OCI-LY7 (cell line): Measurements from ENCODE around the gene SQOR. TPM values are rescaled to one million over a fixed set of nuclear protein-coding genes. Genes with fewer than 3 reads are reported as not detected.

Experiments used
- BruUV-seq: library from RNA; stranded (reverse); fragments of 400-500 nt; replicated peaks from 2 replicates; lab custom pipeline; 2021; lab: Mats Ljungman, UMichigan
- CTCF ChIA-PET: fragments of 300-600 bp; sonication (Branson Sonifier 250); formaldehyde crosslinking; loops from one replicate; lab custom pipeline; 2022; ENCODE audit warnings: antibody characterized with exemption; ENCODE audit not compliant: unreplicated experiment; lab: Charles Lee
- POLR2A ChIA-PET: fragments of 300-600 bp; sonication (Branson Sonifier 250); formaldehyde crosslinking; loops from one replicate; lab custom pipeline; 2022; ENCODE audit warnings: antibody characterized with exemption; lab: Charles Lee
- DNase-seq: peaks from one replicate; pipeline ENCODE4 v3.0.0-alpha.2; 2015; ENCODE audit warnings: low spot score
- H2AFZ ChIP-seq: fragments of 200-600 bp; sonication (generic), shearing (Covaris generic); 2 replicates; pipeline ENCODE4 v1.6.1; 2014; ENCODE audit warnings: mild to moderate bottlenecking, antibody characterized with exemption, low read length, moderate library complexity
- H3K27ac ChIP-seq: fragments of 200-600 bp; sonication (generic); 2 replicates; pipeline ENCODE4 v1.5.1; 2014; ENCODE audit warnings: mixed run types, low read depth, mild to moderate bottlenecking, moderate library complexity, low read length, inconsistent platforms; ENCODE audit not compliant: poor library complexity, severe bottlenecking
- H3K36me3 ChIP-seq: fragments of 200-600 bp; sonication (generic); 2 replicates; pipeline ENCODE4 v1.6.1; 2014; ENCODE audit warnings: mild to moderate bottlenecking, antibody characterized with exemption, low read length, moderate library complexity, mixed read lengths; ENCODE audit not compliant: insufficient read depth
- H3K4me1 ChIP-seq: fragments of 200-600 bp; sonication (generic); 2 replicates; pipeline ENCODE4 v1.5.1; 2014; ENCODE audit warnings: mild to moderate bottlenecking, low read length; ENCODE audit not compliant: insufficient read depth, poor library complexity, severe bottlenecking
- H3K4me2 ChIP-seq: fragments of 200-600 bp; sonication (generic); 2 replicates; pipeline ENCODE4 v1.6.1; 2014; ENCODE audit warnings: mild to moderate bottlenecking, low read length
- H3K4me3 ChIP-seq: fragments of 200-600 bp; sonication (generic); 2 replicates; pipeline ENCODE4 v1.5.1; 2014; ENCODE audit warnings: mild to moderate bottlenecking, low read depth, low read length; ENCODE audit not compliant: poor library complexity, severe bottlenecking
- H3K79me2 ChIP-seq: fragments of 200-600 bp; sonication (generic); 2 replicates; pipeline ENCODE4 v1.6.1; 2016; ENCODE audit warnings: low read depth, mild to moderate bottlenecking, low read length, moderate library complexity, mixed read lengths; ENCODE audit not compliant: insufficient read depth
- H3K9me2 ChIP-seq: fragments of 200-600 bp; sonication (generic); 2 replicates; pipeline ENCODE4 v1.6.1; 2016; ENCODE audit warnings: mild to moderate bottlenecking, low read length, mixed read lengths; ENCODE audit not compliant: insufficient read depth
- H3K9me3 ChIP-seq: fragments of 200-600 bp; sonication (generic); 2 replicates; pipeline ENCODE4 v1.6.1; 2014; ENCODE audit warnings: mild to moderate bottlenecking, mixed run types, low read length, mixed read lengths
- H4K20me1 ChIP-seq: fragments of 200-600 bp; sonication (generic); 2 replicates; pipeline ENCODE4 v1.6.1; 2014; ENCODE audit warnings: mild to moderate bottlenecking, antibody characterized with exemption, low read length, moderate library complexity, mixed read lengths; ENCODE audit not compliant: insufficient read depth
- EZH2phosphoT487 ChIP-seq: fragments of 200-600 bp; sonication (generic); IDR thresholded peaks from 2 replicates; pipeline ENCODE4 v1.6.1; 2018; ENCODE audit warnings: low read depth, borderline replicate concordance, mild to moderate bottlenecking, mixed run types, antibody characterized with exemption, low read length, moderate library complexity, mixed read lengths
- intact Hi-C: fragments of 100-400 bp; cut with micrococcal nuclease; formaldehyde crosslinking; loops from one replicate; pipeline ENCODE4 v1.10.0; 2022; ENCODE audit not compliant: unreplicated experiment
- total RNA-seq, 2 experiments: library from RNA; depleted of rRNA in 1 of 2; stranded (reverse); fragments of >200 nt in 1 of 2; shearing (Covaris generic) in 1 of 2; gene quantifications; 2 replicates each; pipeline ENCODE4 v1.2.3, GENCODE V29; 2014 to 2022
- TF ChIP-seq, protein P1 (sequence below): fragments of 200-600 bp; sonication (generic); conservative IDR thresholded peaks from 2 replicates; pipeline ENCODE4 v1.5.1; 2014; ENCODE audit warnings: mild to moderate bottlenecking, antibody characterized with exemption, low read length, moderate library complexity, mixed read lengths

The SQOR gene
- total RNA-seq, 2 experiments from 2014 or later: 0.42 to 1.8 TPM

- no peaks in the 10 kb centered on the region for H3K9me2 ChIP-seq
- CTCF ChIA-PET: no interaction called here
- DNase-seq: peak; percentile 59
- POLR2A ChIA-PET: interaction anchor here (0.7 to 2.6 kb wide), 2 partner anchors 23 to 25 kb away, joined by 4 to 11 read pairs; partner anchors contain the start of gene BLOC1S6
- H3K4me1 ChIP-seq: peaks cover 17% of the 10 kb centered on the region
- intact Hi-C loops: loop anchor here (10.0 kb wide), 1 partner anchor 447 kb away; no protein-coding TSS in a partner anchor
- H3K4me2 ChIP-seq: no peak overlapping the region
- no peaks in the 10 kb centered on the region for H3K79me2 ChIP-seq
- H2AFZ ChIP-seq: no peak overlapping the region
- no TSS peak for BruUV-seq
- peaks cover 29% of the 10 kb centered on the region for H3K36me3 ChIP-seq
- H4K20me1 ChIP-seq: no peaks in the 10 kb centered on the region
- TF ChIP-seq EZH2phosphoT487: no peak
- TF ChIP-seq, protein P1, sequence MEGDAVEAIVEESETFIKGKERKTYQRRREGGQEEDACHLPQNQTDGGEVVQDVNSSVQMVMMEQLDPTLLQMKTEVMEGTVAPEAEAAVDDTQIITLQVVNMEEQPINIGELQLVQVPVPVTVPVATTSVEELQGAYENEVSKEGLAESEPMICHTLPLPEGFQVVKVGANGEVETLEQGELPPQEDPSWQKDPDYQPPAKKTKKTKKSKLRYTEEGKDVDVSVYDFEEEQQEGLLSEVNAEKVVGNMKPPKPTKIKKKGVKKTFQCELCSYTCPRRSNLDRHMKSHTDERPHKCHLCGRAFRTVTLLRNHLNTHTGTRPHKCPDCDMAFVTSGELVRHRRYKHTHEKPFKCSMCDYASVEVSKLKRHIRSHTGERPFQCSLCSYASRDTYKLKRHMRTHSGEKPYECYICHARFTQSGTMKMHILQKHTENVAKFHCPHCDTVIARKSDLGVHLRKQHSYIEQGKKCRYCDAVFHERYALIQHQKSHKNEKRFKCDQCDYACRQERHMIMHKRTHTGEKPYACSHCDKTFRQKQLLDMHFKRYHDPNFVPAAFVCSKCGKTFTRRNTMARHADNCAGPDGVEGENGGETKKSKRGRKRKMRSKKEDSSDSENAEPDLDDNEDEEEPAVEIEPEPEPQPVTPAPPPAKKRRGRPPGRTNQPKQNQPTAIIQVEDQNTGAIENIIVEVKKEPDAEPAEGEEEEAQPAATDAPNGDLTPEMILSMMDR: peak; percentile 86
- H3K27ac ChIP-seq: no peak overlapping the region
- H3K4me3 ChIP-seq: no peak overlapping the region
- H3K9me3 ChIP-seq: no peaks in the 10 kb centered on the region
Observed at GRCh38 chr15:45611305-45611704, 23.5 kb upstream of the SQOR start.

GRCh38 chr15:45612790-45613415 is 21.9 kb upstream of the SQOR start:
- Histone ChIP-seq H3K4me1 (peaks cover 7% of the 10 kb centered on the region), H2AFZ (no peak overlapping the region), H3K36me3 (peaks cover 13% of the 10 kb centered on the region; the same call in 1 of the 2 replicates), H3K27ac (no peak overlapping the region), H4K20me1 (no peaks in the 10 kb centered on the region), H3K4me2 (no peak overlapping the region), H3K9me2 (no peaks in the 10 kb centered on the region), H3K79me2 (no peaks in the 10 kb centered on the region), H3K4me3 (no peak overlapping the region), H3K9me3 (no peaks in the 10 kb centered on the region)
- POLR2A ChIA-PET: interaction anchor here (0.6 to 2.6 kb wide), 4 partner anchors 25 to 153 kb away, joined by 3 to 11 read pairs (median 4); partner anchors contain the start of gene BLOC1S6
- no peak for DNase-seq
- CTCF ChIA-PET: interaction anchor here (1.7 kb wide), 1 partner anchor 156 kb away, joined by 6 read pairs; no protein-coding TSS in a partner anchor
- intact Hi-C loops: loop anchor here (10.0 kb wide), 1 partner anchor 448 kb away; no protein-coding TSS in a partner anchor
- no peak for TF ChIP-seq EZH2phosphoT487
- TF ChIP-seq, protein P1: no peak
- no TSS peak for BruUV-seq

GRCh38 chr15:45616901-45617323 is 17.9 kb upstream of the SQOR start:
- Histone ChIP-seq H3K27ac (no peak overlapping the region), H3K4me2 (no peak overlapping the region), H2AFZ (no peak overlapping the region), H4K20me1 (no peaks in the 10 kb centered on the region), H3K4me1 (peaks cover 7% of the 10 kb centered on the region), H3K9me2 (no peaks in the 10 kb centered on the region), H3K9me3 (no peaks in the 10 kb centered on the region), H3K4me3 (no peak overlapping the region), H3K79me2 (no peaks in the 10 kb centered on the region), H3K36me3 (no peaks in the 10 kb centered on the region)
- CTCF ChIA-PET: no interaction called here
- intact Hi-C loops: loop anchor here (10.0 kb wide), 1 partner anchor 452 kb away; no protein-coding TSS in a partner anchor
- DNase-seq: no peak
- POLR2A ChIA-PET: interaction anchor here (0.6 kb wide), 1 partner anchor 24 kb away, joined by 3 read pairs; no protein-coding TSS in a partner anchor
- BruUV-seq: no TSS peak
- TF ChIP-seq, protein P1: no peak
- TF ChIP-seq EZH2phosphoT487: no peak
